ENCODE data around the gene SOCS3.

GRCh38 chr17:78332991-78333390 lies 26.9 kb downstream of the SOCS3 start:
- no peak for TF ChIP-seq BHLHE40 (IDR thresholded peaks at IDR 0.05; ENCODE audit: borderline replicate concordance)
- no peak for TF ChIP-seq CTBP1 (IDR thresholded peaks at IDR 0.05; ENCODE audit: borderline replicate concordance)
- TF ChIP-seq SUZ12 (IDR thresholded peaks at IDR 0.05): no peak
